Dermis blood vessel endothelial cell (primary cell): Measurements from ENCODE around the gene CPT1A. TPM values are rescaled to one million over a fixed set of nuclear protein-coding genes. Genes with fewer than 3 reads are reported as not detected.
A peak's percentile ranks its signal among the peaks of the same experiment; 100 is the strongest.

ENCODE experiments used
- DNase-seq: peaks from one replicate; pipeline ENCODE4 v3.0.0; 2010
- total RNA-seq: library from RNA; depleted of rRNA; stranded (reverse); fragments of >200 nt; gene quantifications from 2 replicates; pipeline ENCODE4 v1.2.3, GENCODE V29; 2014

The CPT1A gene
- total RNA-seq, 1 donor from 2014 or later: 141 TPM

GRCh38 chr11:68784653-68785052 is 57.1 kb downstream of the CPT1A start:
- DNase-seq: no peak

GRCh38 chr11:68783216-68783821 is 58.4 kb downstream of the CPT1A start:
- no peak for DNase-seq

- no peak for DNase-seq
These were observed 59.0 kb downstream of the CPT1A start for GRCh38 chr11:68782711-68783110.

DNA sequence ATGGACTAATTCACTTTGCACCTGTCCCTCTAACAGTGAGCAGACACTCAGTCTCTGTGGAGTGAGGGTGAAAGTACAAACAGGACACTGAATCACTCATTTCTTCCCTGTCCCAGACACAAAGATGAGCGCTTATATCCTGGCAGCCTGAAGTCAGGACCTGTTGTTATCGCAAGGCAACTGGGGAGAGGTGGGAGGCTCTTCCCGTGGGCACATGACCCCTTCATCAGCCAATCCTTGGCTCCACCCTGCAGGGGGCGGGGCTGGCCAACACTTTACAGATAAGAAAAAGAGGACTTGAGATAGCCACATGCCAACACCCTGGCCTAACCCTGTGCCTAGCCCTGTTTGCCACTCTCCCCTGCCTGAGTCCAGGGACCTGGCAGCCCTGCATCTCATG is 60.9 kb downstream of the CPT1A start:
- peak; percentile 50 for DNase-seq

DNA sequence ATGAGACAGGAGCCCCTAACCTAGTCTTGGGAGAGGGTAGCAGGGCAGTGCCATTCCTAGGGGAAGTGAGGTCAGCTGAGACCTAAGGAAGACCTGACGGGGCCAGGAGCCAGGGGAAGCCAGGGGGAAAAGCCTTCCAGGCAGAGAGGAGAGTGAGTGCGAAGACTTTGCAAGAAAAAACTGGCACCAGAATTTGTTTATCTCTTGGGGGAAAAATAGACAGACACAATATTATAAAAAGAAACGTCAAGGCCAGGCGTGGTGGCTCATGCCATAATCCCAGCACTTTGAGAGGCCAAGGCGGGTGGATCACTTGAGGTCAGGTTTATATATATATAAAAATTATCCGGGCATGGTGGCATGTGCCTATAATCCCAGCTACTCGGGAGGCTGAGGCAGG is 63.5 kb downstream of the CPT1A start:
- no peak for DNase-seq

DNA sequence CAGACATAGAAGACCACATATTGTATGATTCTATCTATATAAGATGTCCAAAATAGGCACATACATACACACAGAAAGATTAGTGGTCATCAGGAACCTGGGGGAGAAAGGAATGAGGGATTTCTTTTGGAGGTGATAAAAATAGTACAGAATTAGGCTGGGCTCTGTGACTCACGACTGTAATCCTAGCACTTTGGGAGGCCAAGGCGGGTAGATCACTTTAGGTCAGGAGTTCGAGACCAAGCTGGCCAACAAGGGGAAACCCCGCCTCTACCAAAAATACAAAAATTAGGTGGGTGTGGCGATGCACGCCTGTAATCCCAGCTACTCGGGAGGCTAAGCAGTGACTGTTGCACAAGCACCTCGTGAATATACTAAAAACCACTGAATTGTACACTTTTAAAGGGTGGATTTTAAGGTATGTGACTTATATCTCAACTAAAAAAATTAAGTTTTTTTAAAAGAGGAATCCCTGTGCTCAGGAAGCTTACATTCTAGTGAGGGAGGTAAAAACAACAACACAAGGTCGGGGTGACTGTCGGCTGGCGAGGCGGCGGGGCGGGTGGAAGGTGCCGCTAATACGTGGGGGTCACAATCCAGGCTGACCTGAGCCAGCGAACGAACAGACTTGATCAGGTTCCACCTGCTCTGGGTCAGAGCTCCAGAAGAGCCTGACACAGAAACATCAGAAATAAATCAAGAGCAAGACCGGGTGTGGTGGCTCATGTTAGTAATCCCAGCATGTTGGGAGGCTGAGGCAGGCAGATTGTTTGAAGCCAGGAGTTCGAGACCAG is 65.1 kb downstream of the CPT1A start:
- DNase-seq: no peak

- no peak for DNase-seq
These were observed 65.7 kb downstream of the CPT1A start for GRCh38 chr11:68775951-68776388.

DNA sequence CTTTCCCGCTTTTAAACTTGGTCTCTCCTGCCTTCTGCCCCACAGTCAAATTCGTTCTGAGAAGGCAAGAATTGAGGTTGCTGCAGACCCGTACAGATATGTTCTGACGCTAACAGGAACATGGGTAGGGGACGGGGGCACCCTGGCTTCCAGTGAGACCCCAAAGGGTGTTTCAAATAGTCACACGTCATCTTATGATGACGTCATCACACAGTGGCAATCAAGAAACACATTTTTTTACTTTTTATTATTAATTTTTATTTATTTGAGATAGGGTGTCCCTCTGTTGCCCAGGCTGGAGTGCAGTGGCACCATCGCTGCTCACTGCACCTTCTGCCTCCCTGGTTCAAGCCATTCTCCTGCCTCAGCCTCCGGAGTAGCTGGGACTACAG is 67.5 kb downstream of the CPT1A start:
- no peak for DNase-seq

DNA sequence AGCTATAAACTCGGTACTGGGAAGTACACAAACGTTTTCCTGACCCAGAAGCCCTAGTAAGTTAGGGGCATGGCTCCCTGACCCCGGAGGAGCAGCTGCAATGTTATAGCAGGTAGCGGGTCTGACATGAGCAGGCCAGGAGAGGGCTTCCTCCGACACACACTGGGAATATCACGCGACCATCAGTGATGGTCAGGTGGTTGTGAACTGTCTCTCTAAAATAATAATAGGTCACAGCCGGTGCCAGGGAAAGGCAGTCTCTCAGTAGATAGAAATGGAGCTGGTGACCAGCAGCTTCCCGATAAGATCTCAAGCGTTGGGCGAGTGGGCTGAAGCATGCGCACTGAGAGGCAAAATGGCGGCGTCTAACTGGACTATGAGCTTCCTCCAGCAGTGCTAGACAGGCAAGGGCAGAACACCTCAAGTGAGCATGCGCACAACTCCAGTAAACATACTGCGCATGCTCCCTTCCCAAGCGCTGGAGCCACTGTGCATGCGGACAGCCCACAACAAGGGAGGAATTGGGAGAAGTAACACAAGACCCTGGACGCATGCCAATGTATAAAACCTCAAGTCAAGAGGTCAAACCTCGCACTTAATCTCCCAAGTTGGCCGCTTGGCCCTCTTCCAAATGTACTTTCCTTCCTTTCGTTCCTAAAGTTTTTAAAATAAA is 68.1 kb downstream of the CPT1A start:
- DNase-seq: peak; percentile 10

- DNase-seq: no peak
These were observed 68.8 kb downstream of the CPT1A start for GRCh38 chr11:68772936-68773335.

DNA sequence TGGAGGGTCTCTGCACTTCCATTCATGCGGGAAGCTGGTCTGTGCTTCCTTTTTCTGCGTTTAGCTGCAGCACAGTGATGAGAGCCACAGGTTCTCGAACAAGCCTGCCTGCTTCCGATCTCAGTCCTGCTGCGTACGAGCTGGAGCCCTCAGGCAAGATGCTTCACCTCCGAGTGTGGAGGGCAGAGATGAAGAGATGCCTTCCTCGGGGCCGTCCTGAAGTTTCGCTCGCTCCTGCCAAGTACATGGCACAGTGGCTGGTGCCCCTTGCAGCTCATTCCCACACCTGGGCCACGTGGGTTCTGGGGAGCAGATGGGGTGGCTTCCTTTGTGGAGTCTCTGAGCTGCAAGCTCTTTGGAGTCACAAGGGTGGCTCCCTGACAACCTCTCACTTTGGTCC is 70.9 kb downstream of the CPT1A start:
- DNase-seq: no peak

- peak; percentile 10 for DNase-seq
These were observed 74.0 kb downstream of the CPT1A start for GRCh38 chr11:68767672-68768071.

GRCh38 chr11:68766786-68767185 is 74.9 kb downstream of the CPT1A start:
- DNase-seq: no peak

DNA sequence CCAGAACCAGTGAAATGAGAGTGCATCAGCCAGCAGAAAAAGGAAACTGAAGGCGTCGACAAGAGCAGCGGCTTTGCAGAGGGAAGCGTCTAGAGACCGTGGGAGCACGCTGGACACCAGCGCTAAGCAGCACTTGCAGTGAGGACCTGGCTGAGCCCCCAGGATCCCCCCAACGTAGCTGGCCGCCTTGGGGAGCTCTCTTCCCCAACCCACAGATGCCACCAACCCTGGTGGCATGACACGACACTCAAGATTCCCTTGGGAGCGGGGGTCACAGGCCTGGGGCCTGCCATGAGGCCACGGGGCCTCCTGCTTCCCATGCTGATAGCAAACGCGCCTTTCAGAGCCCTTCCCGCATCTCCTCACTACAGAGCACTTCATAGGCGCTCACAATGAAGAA is 77.0 kb downstream of the CPT1A start:
- DNase-seq: no peak

- no peak for DNase-seq
These were observed 77.6 kb downstream of the CPT1A start for GRCh38 chr11:68763926-68764657.

DNA sequence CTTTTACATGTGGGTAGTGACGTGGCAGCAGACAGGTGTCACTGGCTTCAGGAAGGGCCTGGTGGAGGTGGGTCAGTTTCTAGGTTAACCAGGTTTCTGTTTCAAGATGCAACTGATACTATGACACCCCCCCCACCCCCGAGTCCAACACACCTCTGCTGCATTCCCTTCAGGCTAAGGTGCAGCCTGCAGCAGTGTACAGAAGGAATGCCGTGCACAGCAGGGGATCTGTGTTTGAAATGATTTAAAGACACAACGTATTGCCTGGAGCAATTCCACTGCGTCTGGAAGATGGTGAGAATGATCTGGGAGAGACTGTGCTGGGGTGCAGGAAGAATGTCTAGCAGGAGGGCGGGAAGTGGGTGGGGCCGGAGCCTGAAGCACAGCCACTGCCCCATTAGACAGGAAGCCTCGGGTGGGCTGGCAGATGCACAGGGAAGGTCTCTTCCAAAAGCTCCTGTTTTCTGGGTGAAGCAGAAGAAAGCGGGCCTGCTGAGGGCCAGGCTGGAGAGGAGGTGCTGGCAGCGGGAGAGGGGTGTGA is 78.5 kb downstream of the CPT1A start:
- DNase-seq: no peak

DNA sequence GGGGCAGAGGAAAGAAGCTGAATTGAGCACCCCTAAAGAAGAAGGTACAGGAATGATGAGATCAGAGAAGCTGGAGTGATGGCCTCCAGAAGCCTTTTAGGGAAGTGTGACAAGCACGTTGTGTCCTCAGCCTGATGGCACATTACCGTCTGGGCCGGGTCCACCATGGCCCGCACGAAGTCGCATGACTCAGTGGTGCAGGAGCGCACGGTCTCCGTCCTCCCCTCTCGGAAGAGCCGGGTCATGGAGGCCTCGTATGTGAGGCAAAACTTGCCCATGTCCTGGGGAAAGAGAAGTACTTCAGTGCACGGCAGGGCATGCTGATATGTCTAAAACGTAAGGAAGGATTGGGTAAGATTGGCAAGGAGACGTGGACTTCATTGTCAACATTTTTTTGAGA is 79.2 kb downstream of the CPT1A start:
- DNase-seq: no peak

DNA sequence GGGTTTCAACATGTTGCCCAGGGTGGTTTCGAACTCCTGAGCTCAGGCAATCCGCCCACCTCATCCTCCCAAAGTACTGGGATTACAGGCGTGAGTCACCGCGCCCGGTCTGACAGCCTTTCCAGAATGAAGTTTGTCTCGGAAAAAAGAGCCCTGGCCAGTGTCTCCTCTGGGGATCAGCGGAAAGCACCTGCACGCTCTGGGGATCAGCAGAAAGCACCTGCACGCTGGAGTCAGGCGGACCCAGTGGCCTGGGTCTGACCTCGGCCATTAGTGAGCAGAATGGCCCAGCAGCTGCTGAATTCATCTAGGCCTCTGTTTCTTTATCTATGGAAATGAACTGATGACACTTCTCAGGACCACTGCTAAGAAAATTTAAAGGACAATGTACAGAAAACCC is 79.9 kb downstream of the CPT1A start:
- no peak for DNase-seq

GRCh38 chr11:68759991-68760390 is 81.7 kb downstream of the CPT1A start:
- DNase-seq: no peak

GRCh38 chr11:68757711-68758110 is 84.0 kb downstream of the CPT1A start:
- no peak for DNase-seq

GRCh38 chr11:68756171-68756766 is 85.4 kb downstream of the CPT1A start:
- DNase-seq: no peak

DNA sequence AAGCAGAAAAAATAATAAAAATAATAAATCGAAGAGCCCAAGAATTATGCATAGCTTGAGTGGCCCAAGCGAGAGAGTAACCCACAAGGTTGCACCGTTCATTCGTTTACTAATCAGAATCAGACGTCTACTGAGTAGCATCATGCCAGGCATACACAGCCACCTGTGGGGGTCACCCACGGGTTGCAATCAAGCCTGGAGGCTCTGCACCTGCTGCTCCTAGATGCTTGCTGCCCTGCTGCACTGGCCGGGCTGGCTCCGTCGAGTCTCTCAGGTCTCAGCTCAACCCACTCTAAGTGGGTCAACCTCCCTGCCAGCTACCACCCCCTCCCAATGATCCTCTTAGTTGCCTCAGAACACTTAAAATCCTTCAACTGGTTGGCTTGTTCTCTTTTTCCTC is 88.4 kb downstream of the CPT1A start:
- DNase-seq: no peak
